Liver (tissue), 9 donors: ENCODE results near the gene MYL4. TPM values are rescaled to one million over a fixed set of nuclear protein-coding genes. Genes with fewer than 3 reads are reported as not detected.

Experiments
- DNase-seq: peaks from one replicate; pipeline ENCODE4 v3.0.0-alpha.2; 2017; ENCODE audit warnings: low spot score
- H3K27ac ChIP-seq, 2 donors: one replicate each; pipeline ENCODE4 v1.7.0; 2013; ENCODE audit warnings: inconsistent platforms in 2 of 2, low read length in 2 of 2, control low read depth in 1 of 2, low read depth in 1 of 2, mild to moderate bottlenecking in 1 of 2
- H3K27me3 ChIP-seq, 4 donors: one replicate each; pipeline versions ENCODE4 v1.6.1 to v1.7.0; 2013; ENCODE audit warnings: low read length in 3 of 4, inconsistent platforms in 1 of 4, mild to moderate bottlenecking in 1 of 4, moderate library complexity in 1 of 4; ENCODE audit not compliant: control insufficient read depth in 4 of 4, insufficient read depth in 4 of 4
- H3K36me3 ChIP-seq, 4 donors: one replicate each; pipeline versions ENCODE4 v1.6.1 to v1.7.0; 2013; ENCODE audit warnings: low read length in 3 of 4, mild to moderate bottlenecking in 3 of 4, low read depth in 1 of 4, moderate library complexity in 1 of 4; ENCODE audit not compliant: control insufficient read depth in 4 of 4, insufficient read depth in 3 of 4
- H3K4me1 ChIP-seq, 4 donors: one replicate each; pipeline versions ENCODE4 v1.6.1 to v1.7.0; 2013; ENCODE audit warnings: low read length in 3 of 4, mild to moderate bottlenecking in 3 of 4, moderate library complexity in 1 of 4; ENCODE audit not compliant: control insufficient read depth in 4 of 4, insufficient read depth in 4 of 4
- H3K4me3 ChIP-seq, 3 donors: one replicate each; pipeline versions ENCODE4 v1.6.1 to v1.7.0; 2013; ENCODE audit warnings: low read length in 3 of 3, control low read depth in 1 of 3, low read depth in 1 of 3, mild to moderate bottlenecking in 1 of 3
- H3K9ac ChIP-seq, 2 donors: one replicate each; pipeline ENCODE4 v1.7.0; 2013; ENCODE audit warnings: low read length in 2 of 2, mild to moderate bottlenecking in 2 of 2, moderate library complexity in 2 of 2, control low read depth in 1 of 2, low read depth in 1 of 2
- H3K9me3 ChIP-seq, 4 donors: one replicate each; pipeline versions ENCODE4 v1.6.1 to v1.7.0; 2013; ENCODE audit warnings: low read length in 3 of 4; ENCODE audit not compliant: control insufficient read depth in 4 of 4
- ATF3 ChIP-seq: IDR thresholded peaks from 2 replicates; pipeline ENCODE4 v1.6.1; 2016; ENCODE audit warnings: antibody characterized with exemption
- EGR1 ChIP-seq, 2 donors: IDR thresholded peaks; 2 replicates each; pipeline ENCODE4 v1.6.1; 2016 to 2018; ENCODE audit warnings: antibody characterized with exemption in 2 of 2, low read depth in 2 of 2
- FOXA1 ChIP-seq: IDR thresholded peaks from 2 replicates; pipeline ENCODE4 v1.6.1; 2016; ENCODE audit warnings: antibody characterized with exemption
- FOXA2 ChIP-seq: IDR thresholded peaks from 2 replicates; pipeline ENCODE4 v1.6.1; 2016; ENCODE audit warnings: antibody characterized with exemption
- HNF4A ChIP-seq, 2 donors: conservative IDR thresholded peaks; 2 replicates each; pipeline ENCODE4 v1.6.1; 2016; ENCODE audit warnings: antibody characterized with exemption in 2 of 2, mild to moderate bottlenecking in 2 of 2
- HNF4G ChIP-seq: IDR thresholded peaks from 2 replicates; pipeline ENCODE4 v1.6.1; 2016; ENCODE audit warnings: antibody characterized with exemption
- JUND ChIP-seq, 2 donors: IDR thresholded peaks; 2 replicates each; pipeline ENCODE4 v1.6.1; 2016; ENCODE audit warnings: antibody characterized with exemption in 2 of 2
- MAX ChIP-seq: IDR thresholded peaks from 2 replicates; pipeline ENCODE4 v1.6.1; 2016; ENCODE audit warnings: antibody characterized with exemption
- NR2F2 ChIP-seq: IDR thresholded peaks from 2 replicates; pipeline ENCODE4 v1.6.1; 2016; ENCODE audit warnings: antibody characterized with exemption
- RAD21 ChIP-seq, 2 donors: IDR thresholded peaks; 2 replicates each; pipeline ENCODE4 v1.6.1; 2016; ENCODE audit warnings: antibody characterized with exemption in 2 of 2, mild to moderate bottlenecking in 2 of 2
- REST ChIP-seq: IDR thresholded peaks from 2 replicates; pipeline ENCODE4 v1.6.1; 2016; ENCODE audit warnings: antibody characterized with exemption, mild to moderate bottlenecking
- RXRA ChIP-seq, 2 donors: IDR thresholded peaks; 2 replicates each; pipeline ENCODE4 v1.6.1; 2017 to 2018; ENCODE audit warnings: antibody characterized with exemption in 2 of 2, mild to moderate bottlenecking in 1 of 2
- SP1 ChIP-seq: IDR thresholded peaks from 2 replicates; pipeline ENCODE4 v1.6.1; 2018; ENCODE audit warnings: antibody characterized with exemption, mild to moderate bottlenecking
- TAF1 ChIP-seq: conservative IDR thresholded peaks from 2 replicates; pipeline ENCODE4 v1.6.1; 2016; ENCODE audit warnings: antibody characterized with exemption, mild to moderate bottlenecking
- YY1 ChIP-seq: IDR thresholded peaks from 2 replicates; pipeline ENCODE4 v1.6.1; 2016; ENCODE audit warnings: antibody characterized with exemption, mild to moderate bottlenecking
- WGBS: extraction: QIAGEN DNeasy Blood & Tissue Kit; methylation state at CpG from one replicate; pipeline ENCODE4 v1.1.7; 2013; 5-methylcytosine and 5-hydroxymethylcytosine counted together
- polyA plus RNA-seq, 2 donors: library from polyadenylated mRNA; stranded (reverse) in 1 of 2; unstranded in 1 of 2; fragments of 200-250 nt in 1 of 2; fragments of >200 nt in 1 of 2; fragmentation: Nextera tagmentation in 1 of 2; extraction: Ambion mirVana in 1 of 2; gene quantifications; one replicate each; pipeline versions ENCODE4 v1.2.1 to v1.2.3, GENCODE V29; 2013 to 2015
- total RNA-seq, 2 donors: library from RNA; depleted of rRNA; stranded (reverse); fragments of >200 nt; gene quantifications; one replicate each; pipeline ENCODE4 v1.2.3, GENCODE V29; 2014
- TF ChIP-seq, protein P1 (sequence below): fragments of 150-350 bp; IDR thresholded peaks from 2 replicates; pipeline ENCODE4 v1.5.1; 2017; ENCODE audit warnings: improper control_type of control experiment, low read depth, low read length; ENCODE audit not compliant: missing input control
- TF ChIP-seq, protein P2 (sequence below): IDR thresholded peaks from 2 replicates; pipeline ENCODE4 v1.6.1; 2016; ENCODE audit warnings: antibody characterized with exemption
- donor health status: healthy.
- donor health status: healthy.
- donor health status: healthy.
- donor health status: healthy.
- donor health status: healthy.

MYL4 gene
- total and polyA plus RNA-seq, 4 donors, result 0.19 to 215 (median 0.22) TPM; not detected in 1

GRCh38 chr17:47190770-47191169 is 18.4 kb upstream of the MYL4 start:
- 100% methylated on average over 1 of the region's 1 CpG for WGBS
- Histone ChIP-seq H3K4me1 (peaks cover 3 to 13% (median 8%) of the 10 kb centered on the region in 4 donors), H3K9ac (no peak overlapping the region), H3K36me3 (no peaks in the 10 kb centered on the region), H3K27ac (no peak overlapping the region), H3K27me3 (no peaks in the 10 kb centered on the region), H3K4me3 (no peak overlapping the region), H3K9me3 (no peaks in the 10 kb centered on the region)
- no peak for TF ChIP-seq RAD21 (IDR thresholded peaks at IDR 0.05)
- TF ChIP-seq FOXA2, result no peak
- no peak for TF ChIP-seq ATF3
- TF ChIP-seq RXRA (IDR thresholded peaks at IDR 0.05), result no peak
- no peak for TF ChIP-seq TAF1
- TF ChIP-seq SP1, result no peak
- no peak for TF ChIP-seq EGR1 (IDR thresholded peaks at IDR 0.05; ENCODE audit: low read depth in 2 of 2)
- TF ChIP-seq, protein P1, sequence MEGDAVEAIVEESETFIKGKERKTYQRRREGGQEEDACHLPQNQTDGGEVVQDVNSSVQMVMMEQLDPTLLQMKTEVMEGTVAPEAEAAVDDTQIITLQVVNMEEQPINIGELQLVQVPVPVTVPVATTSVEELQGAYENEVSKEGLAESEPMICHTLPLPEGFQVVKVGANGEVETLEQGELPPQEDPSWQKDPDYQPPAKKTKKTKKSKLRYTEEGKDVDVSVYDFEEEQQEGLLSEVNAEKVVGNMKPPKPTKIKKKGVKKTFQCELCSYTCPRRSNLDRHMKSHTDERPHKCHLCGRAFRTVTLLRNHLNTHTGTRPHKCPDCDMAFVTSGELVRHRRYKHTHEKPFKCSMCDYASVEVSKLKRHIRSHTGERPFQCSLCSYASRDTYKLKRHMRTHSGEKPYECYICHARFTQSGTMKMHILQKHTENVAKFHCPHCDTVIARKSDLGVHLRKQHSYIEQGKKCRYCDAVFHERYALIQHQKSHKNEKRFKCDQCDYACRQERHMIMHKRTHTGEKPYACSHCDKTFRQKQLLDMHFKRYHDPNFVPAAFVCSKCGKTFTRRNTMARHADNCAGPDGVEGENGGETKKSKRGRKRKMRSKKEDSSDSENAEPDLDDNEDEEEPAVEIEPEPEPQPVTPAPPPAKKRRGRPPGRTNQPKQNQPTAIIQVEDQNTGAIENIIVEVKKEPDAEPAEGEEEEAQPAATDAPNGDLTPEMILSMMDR, result no peak
- TF ChIP-seq NR2F2, result no peak
- TF ChIP-seq HNF4G, result no peak
- TF ChIP-seq REST, result no peak
- no peak for TF ChIP-seq HNF4A (conservative IDR thresholded peaks at IDR 0.05)
- no peak for TF ChIP-seq YY1
- no peak for TF ChIP-seq MAX
- TF ChIP-seq, protein P2, sequence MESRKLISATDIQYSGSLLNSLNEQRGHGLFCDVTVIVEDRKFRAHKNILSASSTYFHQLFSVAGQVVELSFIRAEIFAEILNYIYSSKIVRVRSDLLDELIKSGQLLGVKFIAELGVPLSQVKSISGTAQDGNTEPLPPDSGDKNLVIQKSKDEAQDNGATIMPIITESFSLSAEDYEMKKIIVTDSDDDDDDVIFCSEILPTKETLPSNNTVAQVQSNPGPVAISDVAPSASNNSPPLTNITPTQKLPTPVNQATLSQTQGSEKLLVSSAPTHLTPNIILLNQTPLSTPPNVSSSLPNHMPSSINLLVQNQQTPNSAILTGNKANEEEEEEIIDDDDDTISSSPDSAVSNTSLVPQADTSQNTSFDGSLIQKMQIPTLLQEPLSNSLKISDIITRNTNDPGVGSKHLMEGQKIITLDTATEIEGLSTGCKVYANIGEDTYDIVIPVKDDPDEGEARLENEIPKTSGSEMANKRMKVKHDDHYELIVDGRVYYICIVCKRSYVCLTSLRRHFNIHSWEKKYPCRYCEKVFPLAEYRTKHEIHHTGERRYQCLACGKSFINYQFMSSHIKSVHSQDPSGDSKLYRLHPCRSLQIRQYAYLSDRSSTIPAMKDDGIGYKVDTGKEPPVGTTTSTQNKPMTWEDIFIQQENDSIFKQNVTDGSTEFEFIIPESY, result no peak
- DNase-seq, result no peak

- Histone ChIP-seq H3K4me3 (no peak overlapping the region), H3K9me3 (no peaks in the 10 kb centered on the region), H3K27ac (no peak overlapping the region), H3K4me1 (peaks cover 0 to 8% (median 5%) of the 10 kb centered on the region in 4 donors), H3K27me3 (no peaks in the 10 kb centered on the region), H3K36me3 (no peaks in the 10 kb centered on the region), H3K9ac (no peak overlapping the region)
- WGBS, result 88% methylated on average over 6 of the region's 6 CpGs
- TF ChIP-seq EGR1 (IDR thresholded peaks at IDR 0.05; ENCODE audit: low read depth in 2 of 2), result no peak
- TF ChIP-seq NR2F2, result no peak
- TF ChIP-seq YY1, result no peak
- no peak for TF ChIP-seq MAX
- TF ChIP-seq RAD21 (IDR thresholded peaks at IDR 0.05), result no peak
- TF ChIP-seq ATF3, result no peak
- TF ChIP-seq FOXA1, result no peak
- TF ChIP-seq, protein P1, result no peak
- no peak for TF ChIP-seq TAF1
- TF ChIP-seq, protein P2, result no peak
- TF ChIP-seq JUND (IDR thresholded peaks at IDR 0.05), result no peak
- no peak for TF ChIP-seq HNF4G
- DNase-seq, result no peak
Observed at GRCh38 chr17:47192554-47192953, 16.6 kb upstream of the MYL4 start.
